Measurements from ENCODE around the gene CBX4. TPM values are rescaled to one million over a fixed set of nuclear protein-coding genes. Genes with fewer than 3 reads are reported as not detected.
A peak's percentile ranks its signal among the peaks of the same experiment; 100 is the strongest.

The CBX4 gene
- total and polyA plus RNA-seq, 10 of the 15 experiments (the other 5 are each of a cell fraction or from before 2014, with no cell fraction given) = 0.69 to 24.6 (median 4.2) TPM

GRCh38 chr17:79875511-79875910 is 36.3 kb upstream of the CBX4 start (continued):
- TF ChIP-seq ZNF687 (IDR thresholded peaks at IDR 0.05) = no peak

GRCh38 chr17:79874329-79874981 is 35.2 kb upstream of the CBX4 start:
- Histone ChIP-seq H3K79me2 (ENCODE audit: control insufficient read depth, insufficient read depth, low read length) (no peaks in the 10 kb centered on the region), H3K36me3 (ENCODE audit: control insufficient read depth in 2 of 2, insufficient read depth in 2 of 2, low read length in 1 of 2) (no peaks in the 10 kb centered on the region), H3K9me3 (replicated peaks; ENCODE audit: control insufficient read depth, insufficient read depth, low read length) (no peaks in the 10 kb centered on the region), H4K20me1 (ENCODE audit: control insufficient read depth, insufficient read depth) (no peaks in the 10 kb centered on the region), H3K4me2 (ENCODE audit: control insufficient read depth, insufficient read depth) (no peak overlapping the region), H3K27ac (ENCODE audit: control insufficient read depth, insufficient read depth) (no peak overlapping the region), H3K4me1 (ENCODE audit: control insufficient read depth, insufficient read depth, low read length) (no peaks in the 10 kb centered on the region), H3K4me3 (no peak overlapping the region), H2AFZ (ENCODE audit: control insufficient read depth, low read depth, low read length) (no peak overlapping the region), H3K27me3 (replicated peaks in 1 of 2; ENCODE audit: control insufficient read depth in 2 of 2, insufficient read depth in 2 of 2, low read length in 1 of 2) (no peaks in the 10 kb centered on the region), H3K9ac (ENCODE audit: control insufficient read depth, insufficient read depth, low read length) (no peak overlapping the region)
- TF ChIP-seq RAD21 (IDR thresholded peaks at IDR 0.05; ENCODE audit: insufficient read depth, low read depth, low read length) (peak; percentile 14; the same call in 1 of the 2 replicates), FOS (IDR thresholded peaks at IDR 0.05; ENCODE audit: borderline replicate concordance, extremely low read depth, insufficient read length) (no peak), SREBF1 (IDR thresholded peaks at IDR 0.05; ENCODE audit: low read length) (no peak), BCLAF1 (IDR thresholded peaks at IDR 0.05) (no peak), CTCF (IDR thresholded peaks at IDR 0.05 in 2 of 3, conservative IDR thresholded peaks at IDR 0.05 in 1 of 3; ENCODE audit: control insufficient read depth in 2 of 3, extremely low read depth in 1 of 3, insufficient read depth in 1 of 3, low read depth in 3 of 3, low read length in 3 of 3) (peak; percentile 41 to 57 (median 55)), STAT1 (conservative IDR thresholded peaks at IDR 0.05) (no peak), PBX3 (IDR thresholded peaks at IDR 0.05; ENCODE audit: insufficient replicate concordance, low read depth, low read length) (no peak)
- DNase-seq (ENCODE audit: low read depth, low spot score) (no peak), ATAC-seq (peak; percentile 86), FAIRE-seq (peak; percentile 71)
- ChIA-PET CTCF (interaction anchor here (0.7 to 1.4 kb wide), 3 partner anchors 96 to 133 kb away, joined by 3 to 4 read pairs (median 3); no protein-coding TSS in a partner anchor), POLR2A (no interaction called here), RAD21 (ENCODE audit: unreplicated experiment) (no interaction called here), SMC1A (ENCODE audit: uncharacterized antibody, unreplicated experiment) (no interaction called here)
- in situ Hi-C loops (cut with MboI) = no loop called here
- no TSS peak for BruUV-seq (replicated peaks)
- WGBS (ENCODE audit: insufficient coverage, insufficient replicate concordance, low lambda C conversion rate, missing lambda C conversion rate) = 14% methylated on average over 6 of the region's 6 CpGs
- intact Hi-C loops (cut with micrococcal nuclease; ENCODE audit: unreplicated experiment) = no loop called here
